H1 (cell line): ENCODE results near the gene NAXE. TPM values are rescaled to one million over a fixed set of nuclear protein-coding genes. Genes with fewer than 3 reads are reported as not detected.

Experiments
- CTCF ChIA-PET: fragments of 300-600 bp; sonication (Branson Sonifier 250); formaldehyde crosslinking; loops from one replicate; lab custom pipeline; 2021; ENCODE audit not compliant: partially characterized antibody; lab: Charles Lee
- POLR2A ChIA-PET: fragments of 300-600 bp; sonication (Branson Sonifier 250); formaldehyde crosslinking; loops from one replicate; lab custom pipeline; 2021; ENCODE audit warnings: inconsistent platforms; ENCODE audit not compliant: partially characterized antibody; lab: Charles Lee
- DNase-seq, 2 experiments: peaks; one replicate each; pipeline versions ENCODE4 v3.0.0 to v3.0.0-alpha.2; 2010 to 2022; ENCODE audit warnings: low spot score in 2 of 2, low read depth in 1 of 2, mixed read lengths in 1 of 2
- FAIRE-seq: peaks from 2 replicates; lab custom pipeline; 2011; peaks lifted over from hg19 to GRCh38; lab: Jason Lieb, UNC
- H2AFZ ChIP-seq: 2 replicates; pipeline ENCODE4 v1.8.1; 2012; ENCODE audit warnings: low read length, inconsistent platforms
- H2AK5ac ChIP-seq: 2 replicates; pipeline ENCODE4 v1.6.1; 2013; ENCODE audit warnings: low read depth, low read length
- H2BK120ac ChIP-seq: replicated peaks from 2 replicates; pipeline ENCODE3; 2013; ENCODE audit warnings: low read depth, low read length, inconsistent platforms
- H2BK12ac ChIP-seq: 2 replicates; pipeline ENCODE4 v1.6.1; 2013; ENCODE audit warnings: low read depth, low read length
- H2BK15ac ChIP-seq: 2 replicates; pipeline ENCODE4 v1.6.1; 2013; ENCODE audit warnings: low read length
- H2BK20ac ChIP-seq: 2 replicates; pipeline ENCODE4 v1.6.1; 2013; ENCODE audit warnings: low read length
- H2BK5ac ChIP-seq: 2 replicates; pipeline ENCODE4 v1.6.1; 2013; ENCODE audit warnings: low read depth, low read length
- H3K14ac ChIP-seq: 2 replicates; pipeline ENCODE4 v1.6.1; 2013; ENCODE audit warnings: inconsistent platforms; ENCODE audit not compliant: insufficient read length
- H3K18ac ChIP-seq: 2 replicates; pipeline ENCODE4 v1.6.1; 2013; ENCODE audit warnings: low read length; ENCODE audit errors: extremely low read depth
- H3K23ac ChIP-seq: 2 replicates; pipeline ENCODE4 v1.6.1; 2013; ENCODE audit warnings: inconsistent platforms; ENCODE audit not compliant: insufficient read length
- H3K23me2 ChIP-seq: 2 replicates; pipeline ENCODE4 v1.6.1; 2013; ENCODE audit warnings: low read depth, low read length
- H3K27ac ChIP-seq: 2 replicates; pipeline ENCODE4 v1.6.1; 2011; ENCODE audit warnings: low read depth, low read length, inconsistent platforms
- H3K27me3 ChIP-seq, 4 experiments: replicated peaks in 1 of 4; 1 replicate in 1 of 4; 2 replicates in 3 of 4; pipeline versions ENCODE4 v1.6.1 to v1.8.1; 2011 to 2013; ENCODE audit warnings: low read length in 3 of 4, mild to moderate bottlenecking in 3 of 4, inconsistent platforms in 2 of 4, mixed read lengths in 2 of 4, moderate library complexity in 1 of 4; ENCODE audit not compliant: control insufficient read depth in 3 of 4, insufficient read depth in 3 of 4; ENCODE audit errors: extremely low read depth in 1 of 4
- H3K36me3 ChIP-seq, 4 experiments: 2 replicates each; pipeline versions ENCODE4 v1.6.1 to v1.8.1; 2011 to 2013; ENCODE audit warnings: mild to moderate bottlenecking in 4 of 4, low read length in 3 of 4, moderate library complexity in 2 of 4, control low read depth in 1 of 4, inconsistent platforms in 1 of 4; ENCODE audit not compliant: insufficient read depth in 4 of 4, control insufficient read depth in 2 of 4
- H3K4ac ChIP-seq: replicated peaks from 2 replicates; pipeline ENCODE3; 2013; ENCODE audit warnings: low read length, low read depth, mixed read lengths, inconsistent platforms; ENCODE audit not compliant: insufficient read length
- H3K4me1 ChIP-seq, 4 experiments: replicated peaks in 1 of 4; 1 replicate in 1 of 4; 2 replicates in 3 of 4; pipeline versions ENCODE4 v1.6.1 to v1.8.1; 2011 to 2013; ENCODE audit warnings: low read length in 3 of 4, inconsistent platforms in 2 of 4, mixed read lengths in 1 of 4; ENCODE audit not compliant: insufficient read depth in 4 of 4, control insufficient read depth in 3 of 4
- H3K4me2 ChIP-seq, 2 experiments: 2 replicates each; pipeline versions ENCODE4 v1.6.1 to v1.8.1; 2011 to 2013; ENCODE audit warnings: low read depth in 2 of 2, low read length in 2 of 2, control low read depth in 1 of 2, inconsistent platforms in 1 of 2, mild to moderate bottlenecking in 1 of 2; ENCODE audit not compliant: insufficient read depth in 1 of 2
- H3K4me3 ChIP-seq, 4 experiments: fragments of 200-600, 300-600 bp in 1 of 4; sonication (generic), shearing (Covaris generic), sonication (Bioruptor Twin) in 1 of 4; 2 replicates each; pipeline versions ENCODE4 v1.5.1 to v1.8.1; 2011 to 2016; ENCODE audit warnings: low read length in 4 of 4, low read depth in 3 of 4, control low read depth in 2 of 4, inconsistent platforms in 2 of 4, mild to moderate bottlenecking in 2 of 4, mixed read lengths in 1 of 4, moderate library complexity in 1 of 4; ENCODE audit not compliant: insufficient read depth in 2 of 4; ENCODE audit errors: extremely low read depth in 1 of 4
- H3K56ac ChIP-seq: replicated peaks from 2 replicates; pipeline ENCODE3; 2013; ENCODE audit warnings: low read depth, mild to moderate bottlenecking, mixed read lengths, low read length, inconsistent platforms; ENCODE audit not compliant: insufficient read length
- H3K79me1 ChIP-seq: 2 replicates; pipeline ENCODE4 v1.6.1; 2013; ENCODE audit warnings: low read depth, low read length, control low read depth
- H3K79me2 ChIP-seq, 2 experiments: 2 replicates each; pipeline versions ENCODE4 v1.6.1 to v1.8.1; 2012 to 2013; ENCODE audit warnings: low read length in 2 of 2, mild to moderate bottlenecking in 2 of 2, inconsistent platforms in 1 of 2; ENCODE audit not compliant: insufficient read depth in 2 of 2, control insufficient read depth in 1 of 2
- H3K9ac ChIP-seq, 4 experiments: replicated peaks in 1 of 4; 1 replicate in 1 of 4; 2 replicates in 3 of 4; pipeline versions ENCODE4 v1.6.1 to v1.8.1; 2011 to 2013; ENCODE audit warnings: low read depth in 3 of 4, low read length in 3 of 4, control low read depth in 2 of 4, mild to moderate bottlenecking in 2 of 4, moderate library complexity in 2 of 4, inconsistent platforms in 1 of 4; ENCODE audit errors: extremely low read depth in 1 of 4
- H3K9me3 ChIP-seq, 2 experiments: 2 replicates each; pipeline versions ENCODE4 v1.6.1 to v1.8.1; 2012 to 2013; ENCODE audit warnings: mild to moderate bottlenecking in 2 of 2, moderate library complexity in 2 of 2, control low read depth in 1 of 2, inconsistent platforms in 1 of 2, low read depth in 1 of 2, low read length in 1 of 2, mixed read lengths in 1 of 2; ENCODE audit not compliant: insufficient read depth in 2 of 2
- H4K20me1 ChIP-seq, 2 experiments: replicated peaks in 1 of 2; 2 replicates each; pipeline versions ENCODE3 to v1.8.1; 2011 to 2013; ENCODE audit warnings: inconsistent platforms in 2 of 2, low read length in 2 of 2, mild to moderate bottlenecking in 1 of 2; ENCODE audit not compliant: insufficient read depth in 2 of 2, control insufficient read depth in 1 of 2
- H4K5ac ChIP-seq: 2 replicates; pipeline ENCODE4 v1.6.1; 2013; ENCODE audit warnings: low read length, low read depth, mixed read lengths, inconsistent platforms; ENCODE audit not compliant: insufficient read length
- H4K8ac ChIP-seq: 2 replicates; pipeline ENCODE4 v1.8.0; 2013; ENCODE audit warnings: mild to moderate bottlenecking, moderate library complexity, low read length, inconsistent platforms; ENCODE audit not compliant: insufficient read depth; ENCODE audit errors: extremely low read depth
- H4K91ac ChIP-seq: replicated peaks from 2 replicates; pipeline ENCODE3; 2013; ENCODE audit warnings: low read length, mixed read lengths, inconsistent platforms; ENCODE audit not compliant: insufficient read length
- ATF2 ChIP-seq: IDR thresholded peaks from 2 replicates; pipeline ENCODE4 v1.6.1; 2012; ENCODE audit warnings: low read length, inconsistent platforms
- EP300 ChIP-seq, 2 experiments: IDR thresholded peaks; 1 replicate in 1 of 2; 2 replicates in 1 of 2; pipeline ENCODE4 v1.6.1; 2011 to 2012; ENCODE audit warnings: low read depth in 2 of 2, low read length in 2 of 2, mild to moderate bottlenecking in 2 of 2, borderline replicate concordance in 1 of 2, inconsistent platforms in 1 of 2, moderate library complexity in 1 of 2
- JUN ChIP-seq: IDR thresholded peaks from 2 replicates; pipeline ENCODE4 v1.6.1; 2011; ENCODE audit warnings: low read depth, mild to moderate bottlenecking, improper control_type of control experiment, low read length
- RNF2 ChIP-seq: fragments of 200-900, 300-1000 bp; sonication (generic); IDR thresholded peaks from 2 replicates; pipeline ENCODE4 v1.7.1; 2016; ENCODE audit warnings: borderline replicate concordance, low read depth, mild to moderate bottlenecking, antibody characterized with exemption, low read length; ENCODE audit not compliant: poor library complexity, severe bottlenecking; ENCODE audit errors: missing control alignments
- RXRA ChIP-seq: IDR thresholded peaks from 2 replicates; pipeline ENCODE4 v1.6.1; 2011; ENCODE audit warnings: low read depth, mild to moderate bottlenecking, low read length, moderate library complexity; ENCODE audit not compliant: insufficient read depth
- WGBS, 2 experiments: shearing (Covaris generic) in 1 of 2; methylation state at CpG; one replicate each; pipeline versions ENCODE4 v1.1.6 to v1.1.7; 2013 to 2015; ENCODE audit warnings: low lambda C conversion rate in 2 of 2, mixed read lengths in 2 of 2, inconsistent platforms in 1 of 2, low coverage in 1 of 2, missing lambda C conversion rate in 1 of 2; ENCODE audit not compliant: insufficient replicate concordance in 2 of 2, insufficient coverage in 1 of 2, insufficient read length in 1 of 2; ENCODE audit errors: extremely low coverage in 1 of 2, missing lambda C conversion rate in 1 of 2; 5-methylcytosine and 5-hydroxymethylcytosine counted together
- long read RNA-seq, 2 experiments: library from RNA in 1 of 2; library from capped mRNA in 1 of 2; stranded (forward); transcript quantifications; one replicate each; pipeline ENCODE4 v2.0.0, GENCODE V29; 2021; ENCODE audit warnings: inconsistent platforms in 1 of 2
- polyA minus RNA-seq, 3 experiments: library from RNA; depleted of rRNA, polyadenylated mRNA; stranded (reverse); fragments of >200 nt; gene quantifications; 1 replicate in 2 of 3; 2 replicates in 1 of 3; pipeline ENCODE4 v1.2.3, GENCODE V29; 2011
- polyA plus RNA-seq, 7 experiments: library from polyadenylated mRNA; depleted of rRNA in 3 of 7; stranded (reverse) in 5 of 7; unstranded in 2 of 7; fragments of >200 nt in 5 of 7; fragments of 200-250 nt in 2 of 7; gene quantifications; 1 replicate in 5 of 7; 2 replicates in 1 of 7; 4 replicates in 1 of 7; pipeline versions ENCODE4 v1.2.1 to v1.2.3, GENCODE V29; 2011 to 2013; ENCODE audit warnings: missing spikeins in 2 of 7, mixed read lengths in 2 of 7
- total RNA-seq: library from RNA; stranded (reverse); fragmentation: NEBNext Ultra II Directional; extraction: Animal tissue kit (Norgen Biotek cat#: 25700); gene quantifications from 2 replicates; pipeline ENCODE4 v1.2.1, GENCODE V29; 2021

The NAXE gene
- 73.1 and 75.4 TPM in 2 replicates for total RNA-seq
- polyA plus RNA-seq (2011; rRNA removed) = 74.3 and 99.5 TPM in 2 replicates
- 81.7 TPM for polyA plus RNA-seq (2011; cell fraction: cytosol; rRNA removed)
- polyA plus RNA-seq (2011; cell fraction: nucleus; rRNA removed) = 111 TPM
- polyA plus RNA-seq (2012, experiment 1 of 2) = 74.5 to 117 TPM (median 106 TPM) in 4 replicates
- polyA plus RNA-seq (2012, experiment 2 of 2) = 142 TPM
- polyA plus RNA-seq (2013, experiment 1 of 2) = 84.0 TPM
- 93.6 TPM for polyA plus RNA-seq (2013, experiment 2 of 2)
- 43.2 and 70.3 TPM in 2 replicates for polyA minus RNA-seq (2011; rRNA and poly(A)+ RNA removed)
- 32.7 TPM for polyA minus RNA-seq (2011; cell fraction: cytosol; rRNA and poly(A)+ RNA removed)
- 59.4 TPM for polyA minus RNA-seq (2011; cell fraction: nucleus; rRNA and poly(A)+ RNA removed)
- long read RNA-seq, experiment 1, transcript NAXE-203 (6 exons, 1,125 nt) = major isoform, 57 of 82 reads
- long read RNA-seq, experiment 1, partial matches to known transcripts = 8 of 82 reads
- long read RNA-seq, experiment 1, other reads (novel, unspliced or antisense) = 13 of 82 reads
- long read RNA-seq, experiment 2, transcript NAXE-203 (6 exons, 1,125 nt) = major isoform, 45 of 49 reads
- long read RNA-seq, experiment 2, partial matches to known transcripts = 1 of 49 reads
- long read RNA-seq, experiment 2, other reads (novel, unspliced or antisense) = 2 of 49 reads

- Histone ChIP-seq H4K5ac (peak within 1 kb of the TSS; percentile 87), H2BK20ac (no peak within 1 kb of the TSS), H3K4me2 (peak within 1 kb of the TSS; percentile 68 to 90), H2AFZ (peak within 1 kb of the TSS; percentile 88), H3K18ac (peak within 1 kb of the TSS; percentile 83), H3K9me3 (no peaks in the 10 kb centered on the region), H3K14ac (no peak within 1 kb of the TSS), H3K4me3 (peak within 1 kb of the TSS; percentile 62 to 87 (median 81)), H3K23ac (no peak within 1 kb of the TSS), H3K79me1 (0 out of 2 replicates have a peak, but pooled peaks cover 2% of the 10 kb centered on the region), H3K9ac (peak within 1 kb of the TSS; percentile 64 to 77 (median 70)), H3K27me3 (no peaks in the 10 kb centered on the region), H3K4me1 (peaks cover 0 to 10% (median 2%) of the 10 kb centered on the region in 4 experiments; a peak in 4 of 7 replicates), H2BK12ac (no peak within 1 kb of the TSS), H3K36me3 (peaks cover 9 to 34% (median 21%) of the 10 kb centered on the region in 4 experiments), H3K27ac (peak within 1 kb of the TSS; percentile 26; the same call in 1 of the 2 replicates), H3K4ac (peak within 1 kb of the TSS; percentile 49), H2BK15ac (no peak within 1 kb of the TSS; the same call in 1 of the 2 replicates), H2AK5ac (no peak within 1 kb of the TSS), H3K56ac (peak within 1 kb of the TSS; percentile 92), H4K91ac (peak within 1 kb of the TSS; percentile 60), H4K20me1 (peaks cover 0 to 5% of the 10 kb centered on the region in 2 experiments), H2BK120ac (no peak within 1 kb of the TSS), H4K8ac (peak within 1 kb of the TSS; percentile 79; the same call in 1 of the 2 replicates), H2BK5ac (peak within 1 kb of the TSS; percentile 77; the same call in 1 of the 2 replicates), H3K23me2 (peaks cover 10% of the 10 kb centered on the region), H3K79me2 (no peaks in the 10 kb centered on the region)
- ChIA-PET POLR2A (interaction anchor here (0.8 to 5.1 kb wide), 36 partner anchors 9 to 212 kb away, joined by 3 to 66 read pairs (median 4); partner anchors contain the start of genes CRABP2, GPATCH4, HAPLN2 and MEF2D), CTCF (interaction anchor here (0.7 to 5.3 kb wide), 20 partner anchors 11 to 206 kb away, joined by 3 to 45 read pairs (median 4); partner anchors contain the start of genes GPATCH4, HAPLN2 and TTC24)
- 2% methylated on average over 34 of the region's 60 CpGs; no CpG with 5 or more reads in 1 of the 2 experiments for WGBS, 2 experiments
- FAIRE-seq (no peak), DNase-seq (peak in 1 of 2 experiments; percentile 80)
- TF ChIP-seq ATF2 = no peak
- TF ChIP-seq EP300 (IDR thresholded peaks at IDR 0.05; ENCODE audit: borderline replicate concordance in 1 of 2, low read depth in 2 of 2, low read length in 2 of 2) = no peak
- TF ChIP-seq JUN = no peak
- TF ChIP-seq RNF2 = no peak
- TF ChIP-seq RXRA = no peak
These were observed at the start of gene NAXE for GRCh38 chr1:156591432-156592157. Gene NAXE (plus strand): TSS chr1:156591776. CDS start chr1:156591805, 29 bp downstream.
